Neural cell (in vitro differentiated cells): ENCODE measurements around the gene CARD19. TPM values are rescaled to one million over a fixed set of nuclear protein-coding genes. Genes with fewer than 3 reads are reported as not detected.

ENCODE experiments used
- H2AFZ ChIP-seq: fragments of 200-600, 300-800 bp; sonication (generic), shearing (Covaris generic); 2 replicates; pipeline ENCODE4 v1.6.0; 2014; ENCODE audit warnings: low read depth, mild to moderate bottlenecking, antibody characterized with exemption, low read length, moderate library complexity
- H3F3A ChIP-seq: fragments of 200-600 bp; shearing (Covaris generic); 2 replicates; pipeline ENCODE4 v1.6.1; 2016; ENCODE audit warnings: mild to moderate bottlenecking, moderate library complexity, mixed read lengths, antibody characterized with exemption, low read length; ENCODE audit not compliant: insufficient read depth, poor library complexity, severe bottlenecking
- H3K27ac ChIP-seq: fragments of 200-600, 300-800 bp; sonication (generic), shearing (Covaris generic); 2 replicates; pipeline ENCODE4 v1.5.1; 2014; ENCODE audit warnings: mild to moderate bottlenecking, low read length, moderate library complexity
- H3K27me3 ChIP-seq: fragments of 300-800, 200-600 bp; sonication (generic), shearing (Covaris generic); 2 replicates; pipeline ENCODE4 v1.6.0; 2014; ENCODE audit warnings: mild to moderate bottlenecking, low read depth, low read length, moderate library complexity; ENCODE audit not compliant: insufficient read depth
- H3K36me3 ChIP-seq: fragments of 300-800, 200-600 bp; sonication (generic), shearing (Covaris generic); 2 replicates; pipeline ENCODE4 v1.5.1; 2014; ENCODE audit warnings: mild to moderate bottlenecking, antibody characterized with exemption, low read length, moderate library complexity; ENCODE audit not compliant: insufficient read depth
- H3K4me2 ChIP-seq: fragments of 300-800, 200-600 bp; sonication (generic), shearing (Covaris generic); 2 replicates; pipeline ENCODE4 v1.6.0; 2014; ENCODE audit warnings: mild to moderate bottlenecking, low read length
- H3K4me3 ChIP-seq: fragments of 300-800, 200-600 bp; sonication (generic), shearing (Covaris generic); 2 replicates; pipeline ENCODE4 v1.5.1; 2014; ENCODE audit warnings: mild to moderate bottlenecking, low read length, moderate library complexity
- H3K79me2 ChIP-seq: fragments of 200-600 bp; shearing (Covaris generic); replicated peaks from 2 replicates; pipeline ENCODE4 v1.6.0; 2014; ENCODE audit warnings: mild to moderate bottlenecking, low read length, moderate library complexity; ENCODE audit not compliant: insufficient read depth
- H3K9ac ChIP-seq: fragments of 300-800, 200-600 bp; sonication (generic), shearing (Covaris generic); 2 replicates; pipeline ENCODE4 v1.6.1; 2016; ENCODE audit warnings: mild to moderate bottlenecking, low read length, mixed read lengths
- H3K9me2 ChIP-seq: fragments of 200-600 bp; shearing (Covaris generic); 2 replicates; pipeline ENCODE4 v1.6.1; 2016; ENCODE audit warnings: mild to moderate bottlenecking, low read length, mixed read lengths; ENCODE audit not compliant: insufficient read depth
- H3K9me3 ChIP-seq: fragments of 200-600, 300-800 bp; sonication (generic), shearing (Covaris generic); 2 replicates; pipeline ENCODE4 v1.6.1; 2016; ENCODE audit warnings: mild to moderate bottlenecking, mixed run types, low read length, moderate library complexity, mixed read lengths
- H4K20me1 ChIP-seq: fragments of 200-600 bp; shearing (Covaris generic); 2 replicates; pipeline ENCODE4 v1.6.1; 2016; ENCODE audit warnings: mild to moderate bottlenecking, mixed run types; ENCODE audit not compliant: insufficient read depth
- CTCF ChIP-seq: fragments of 450-650 bp; IDR thresholded peaks from 2 replicates; pipeline ENCODE4 v1.5.1; 2014; ENCODE audit warnings: antibody characterized with exemption, mild to moderate bottlenecking, moderate library complexity; ENCODE audit not compliant: poor library complexity, severe bottlenecking
- EP300 ChIP-seq: fragments of 450-650 bp; conservative IDR thresholded peaks from 2 replicates; pipeline ENCODE4 v1.6.1; 2014; ENCODE audit warnings: antibody characterized with exemption, mild to moderate bottlenecking, moderate library complexity; ENCODE audit not compliant: poor library complexity, severe bottlenecking
- EZH2 ChIP-seq: fragments of 200-600, 300-800 bp; shearing (Covaris generic), sonication (generic); IDR thresholded peaks from 2 replicates; pipeline ENCODE4 v1.6.1; 2014; ENCODE audit warnings: antibody characterized with exemption, low read length, borderline replicate concordance, mild to moderate bottlenecking; ENCODE audit not compliant: insufficient read depth, poor library complexity, severe bottlenecking
- MXI1 ChIP-seq: fragments of 450-650 bp; conservative IDR thresholded peaks from 2 replicates; pipeline ENCODE4 v1.6.1; 2014; ENCODE audit warnings: antibody characterized with exemption, mild to moderate bottlenecking; ENCODE audit not compliant: poor library complexity, severe bottlenecking
- POLR2AphosphoS5 ChIP-seq: IDR thresholded peaks from 2 replicates; pipeline ENCODE4 v1.6.1; 2012
- RAD21 ChIP-seq: fragments of 450-650 bp; conservative IDR thresholded peaks from 2 replicates; pipeline ENCODE4 v1.6.1; 2014; ENCODE audit warnings: antibody characterized with exemption, mild to moderate bottlenecking, moderate library complexity
- REST ChIP-seq: IDR thresholded peaks from 2 replicates; pipeline ENCODE4 v1.6.1; 2012; ENCODE audit warnings: borderline replicate concordance
- SMC3 ChIP-seq: fragments of 450-650 bp; conservative IDR thresholded peaks from 2 replicates; pipeline ENCODE4 v1.6.1; 2014; ENCODE audit warnings: antibody characterized with exemption, mild to moderate bottlenecking, moderate library complexity; ENCODE audit not compliant: poor library complexity
- TAF1 ChIP-seq: IDR thresholded peaks from 2 replicates; pipeline ENCODE4 v1.6.1; 2012; ENCODE audit warnings: low read depth
- polyA plus RNA-seq: library from polyadenylated mRNA; depleted of rRNA; stranded (reverse); fragments of >200 nt; gene quantifications from 2 replicates; pipeline ENCODE4 v1.2.3, GENCODE V29; 2014

CARD19 gene
- polyA plus RNA-seq, 1 donor from 2014 or later, result 66.7 TPM

GRCh38 chr9:93122721-93123221 is 26.8 kb downstream of the CARD19 start:
- no peaks in the 10 kb centered on the region for H3K27me3 ChIP-seq
- H3K4me3 ChIP-seq, result no peak overlapping the region
- H4K20me1 ChIP-seq, result no peaks in the 10 kb centered on the region
- no peaks in the 10 kb centered on the region for H3K36me3 ChIP-seq
- H3F3A ChIP-seq, result no peaks in the 10 kb centered on the region
- H3K9me2 ChIP-seq, result no peaks in the 10 kb centered on the region
- H3K27ac ChIP-seq, result no peak overlapping the region
- no peak overlapping the region for H3K9ac ChIP-seq
- TF ChIP-seq EZH2 (no peak), REST (no peak), CTCF (no peak), TAF1 (no peak), SMC3 (no peak), EP300 (no peak), MXI1 (no peak)
- H3K9me3 ChIP-seq, result no peaks in the 10 kb centered on the region
- no peak overlapping the region for H2AFZ ChIP-seq
- H3K79me2 ChIP-seq, result no peaks in the 10 kb centered on the region
- no peak overlapping the region for H3K4me2 ChIP-seq

GRCh38 chr9:93123561-93124283 is 27.7 kb downstream of the CARD19 start:
- no peaks in the 10 kb centered on the region for H3F3A ChIP-seq
- TF ChIP-seq REST (no peak), EP300 (no peak), MXI1 (no peak), CTCF (no peak), EZH2 (no peak), POLR2AphosphoS5 (no peak), RAD21 (no peak), TAF1 (no peak), SMC3 (no peak)
- H3K36me3 ChIP-seq, result no peaks in the 10 kb centered on the region

More at GRCh38 chr9:93123561-93124283, 27.7 kb downstream of the CARD19 start:
- Histone ChIP-seq H3K9ac (no peak overlapping the region), H3K79me2 (no peaks in the 10 kb centered on the region), H3K4me2 (no peak overlapping the region), H2AFZ (no peak overlapping the region), H3K27ac (no peak overlapping the region), H3K9me2 (no peaks in the 10 kb centered on the region), H4K20me1 (no peaks in the 10 kb centered on the region), H3K9me3 (no peaks in the 10 kb centered on the region), H3K27me3 (no peaks in the 10 kb centered on the region), H3K4me3 (no peak overlapping the region)
